Lower leg skin (tissue), 3 donors: Measurements from ENCODE around the gene TAC3.

Source experiments
- CTCF ChIP-seq, 3 donors: fragments of 450-650 bp; IDR thresholded peaks; one replicate each; pipeline ENCODE4 v1.5.1; 2016; ENCODE audit warnings: antibody characterized with exemption in 3 of 3, mild to moderate bottlenecking in 3 of 3, moderate library complexity in 2 of 3
- POLR2A ChIP-seq, 2 donors: fragments of 450-650 bp; IDR thresholded peaks; one replicate each; pipeline ENCODE4 v1.6.1; 2016 to 2017; ENCODE audit warnings: antibody characterized with exemption in 2 of 2, mild to moderate bottlenecking in 1 of 2, moderate library complexity in 1 of 2

- TF ChIP-seq CTCF (IDR thresholded peaks at IDR 0.05) (no peak), POLR2A (IDR thresholded peaks at IDR 0.05) (no peak)
Measured at GRCh38 chr12:57027011-57027804, 10.9 kb upstream of the TAC3 start.
